HG02642 (cell line): ENCODE measurements around the gene PINLYP.
A peak's percentile ranks its signal among the peaks of the same experiment; 100 is the strongest.
"Not testable (repeated sequence)": the region's sequence is repeated elsewhere in the genome, so short reads cannot be mapped to it uniquely, and the experiment has no call there.

ENCODE experiments used
- ATAC-seq: cut with Tn5 transposase; IDR thresholded peaks from one replicate; pipeline ENCODE4 v1.9.1; 2021; ENCODE audit warnings: mild to moderate bottlenecking; ENCODE audit not compliant: unreplicated experiment, poor library complexity

PINLYP gene

GRCh38 chr19:43547926-43548325, 27.7 kb upstream of the PINLYP start:
- ATAC-seq: not testable (repeated sequence)

- ATAC-seq: no peak
Observed at GRCh38 chr19:43548706-43549105, 26.9 kb upstream of the PINLYP start.

DNA sequence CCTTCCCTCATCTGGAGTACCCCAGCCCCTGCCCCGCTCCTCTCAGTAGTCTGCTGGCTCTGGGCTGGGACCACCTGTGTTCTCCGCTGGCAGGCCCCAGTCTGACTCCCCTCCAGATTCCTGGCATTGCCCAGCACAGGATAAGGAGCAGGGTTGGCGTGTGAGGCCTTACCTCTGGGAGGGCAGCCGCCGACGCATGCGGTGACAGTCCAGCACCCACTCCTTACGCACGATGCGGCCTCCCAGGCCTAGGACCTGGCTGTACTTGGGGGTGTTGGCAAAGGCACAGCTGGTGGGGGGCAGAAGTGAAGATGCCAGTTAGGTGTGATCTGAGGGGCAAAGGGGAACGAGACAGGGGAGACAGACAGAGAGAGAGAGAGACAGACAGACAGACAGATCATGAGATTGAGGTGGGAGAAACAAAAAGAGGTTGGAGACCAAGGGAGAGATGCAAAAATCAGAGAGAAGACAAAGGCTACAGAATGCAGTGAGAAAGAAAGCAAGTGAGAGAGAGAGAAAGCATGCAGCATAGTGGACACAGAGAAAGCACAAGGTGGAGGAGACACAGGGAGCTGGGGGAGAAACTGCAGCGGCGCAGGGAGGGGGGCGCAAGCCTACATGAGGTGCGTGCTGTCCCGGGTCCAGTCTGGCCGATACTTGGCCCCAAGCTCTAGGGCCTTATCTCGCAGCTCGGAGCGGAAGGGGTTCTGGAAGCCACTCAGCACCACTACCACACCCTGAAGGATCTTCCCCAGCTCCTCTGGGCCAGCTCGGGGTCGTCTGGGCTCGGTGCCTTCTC, 24.0 kb upstream of the PINLYP start:
- ATAC-seq: no peak

- ATAC-seq: no peak
Observed at GRCh38 chr19:43552198-43552450, 23.5 kb upstream of the PINLYP start.

DNA sequence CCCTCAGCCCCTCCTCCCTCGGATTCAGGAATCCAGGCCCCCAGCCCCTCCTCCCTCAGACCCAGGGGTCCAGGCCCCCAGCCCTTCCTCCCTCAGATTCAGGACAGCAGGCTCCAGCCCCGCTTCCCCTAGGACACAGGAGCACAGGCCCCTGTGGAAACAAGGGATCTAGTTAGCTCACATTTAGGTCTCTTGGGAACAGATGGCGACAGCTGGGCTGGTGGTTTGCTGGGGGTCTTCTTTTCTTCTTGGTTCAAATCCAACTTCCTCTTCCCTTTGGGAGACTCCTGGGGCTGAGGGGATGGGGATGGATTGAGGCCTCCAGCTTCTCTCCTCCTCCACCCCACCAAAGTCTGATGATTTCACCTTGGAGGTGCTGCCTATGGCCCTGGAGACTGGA, 23.0 kb upstream of the PINLYP start:
- no peak for ATAC-seq

DNA sequence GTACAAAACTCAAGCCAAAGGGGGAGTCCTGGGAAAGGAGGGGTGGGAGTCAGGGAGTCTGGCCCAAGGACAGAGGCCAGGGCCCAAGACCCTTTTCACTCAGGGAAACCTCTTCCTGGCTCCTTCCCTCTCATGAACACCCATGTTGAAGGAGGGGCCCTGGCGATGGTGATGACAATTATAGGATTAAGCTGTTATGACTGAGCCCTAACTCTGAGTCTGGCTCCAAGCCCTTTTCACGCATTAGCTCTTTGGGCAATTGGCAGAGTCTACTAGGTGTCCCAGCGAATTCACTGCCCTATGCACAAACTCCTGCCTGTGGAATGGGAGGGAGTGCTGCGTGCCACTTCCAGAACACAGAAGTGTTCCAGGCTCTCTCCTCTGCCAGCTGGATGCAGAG, 21.9 kb upstream of the PINLYP start:
- no peak for ATAC-seq

DNA sequence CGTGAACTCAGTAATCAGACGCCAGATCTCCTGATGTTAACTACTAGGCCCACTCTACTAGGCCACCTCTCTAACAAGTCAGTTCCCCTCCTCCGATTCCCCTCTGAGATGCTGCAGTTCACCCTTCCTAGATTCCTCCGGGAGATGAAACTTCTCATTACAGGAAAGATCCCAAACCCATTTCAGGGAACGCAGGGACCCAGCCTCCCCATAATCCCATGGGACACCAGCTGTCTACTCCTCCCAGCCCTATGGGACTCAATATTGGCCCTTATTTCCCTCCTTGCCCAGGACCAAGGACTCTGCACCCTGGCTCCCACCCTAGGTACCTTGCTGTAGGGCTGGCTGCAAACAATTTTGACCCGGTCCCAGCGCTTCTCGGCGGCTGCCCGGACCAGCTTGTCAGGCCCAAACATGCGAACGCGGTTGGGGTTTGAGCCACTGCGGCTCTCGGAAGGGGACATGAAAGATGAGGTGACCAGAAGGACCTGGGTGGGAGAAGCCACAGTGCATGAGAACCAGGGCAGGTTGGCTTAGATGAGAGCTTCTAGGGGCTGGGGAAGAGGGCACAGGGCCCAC, 21.2 kb upstream of the PINLYP start:
- ATAC-seq: no peak

DNA sequence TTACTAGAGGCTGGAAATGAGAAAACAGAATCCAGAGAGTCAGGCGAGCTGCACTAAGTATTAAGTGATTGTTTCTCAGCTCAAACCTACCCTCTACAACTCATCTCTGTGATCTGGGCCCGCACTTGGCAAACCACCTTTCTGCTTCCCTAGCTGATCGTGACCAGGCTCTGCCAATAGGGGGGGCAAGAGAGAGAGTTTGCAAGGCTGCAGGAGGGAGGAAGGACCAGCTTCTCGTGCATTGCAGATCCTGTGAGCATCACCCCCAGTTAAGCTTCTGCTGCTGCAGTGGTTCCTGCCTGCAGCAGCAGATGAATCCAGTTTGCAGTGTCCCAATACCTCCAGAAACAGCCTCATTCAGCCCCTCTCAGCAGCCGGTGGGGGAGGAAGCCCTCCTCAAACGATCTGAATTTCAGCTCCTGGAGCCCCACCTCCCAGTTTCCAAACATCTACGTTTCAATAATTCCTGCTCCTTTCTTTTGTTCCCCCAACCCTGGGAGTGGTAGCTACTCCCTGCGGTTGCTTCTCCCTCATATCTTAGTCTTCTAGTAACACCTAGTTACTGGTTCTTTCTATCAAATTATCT, 20.3 kb upstream of the PINLYP start:
- no peak for ATAC-seq

GRCh38 chr19:43560687-43561086, 14.9 kb upstream of the PINLYP start:
- ATAC-seq: no peak

GRCh38 chr19:43561139-43561970, 14.2 kb upstream of the PINLYP start:
- no peak for ATAC-seq

DNA sequence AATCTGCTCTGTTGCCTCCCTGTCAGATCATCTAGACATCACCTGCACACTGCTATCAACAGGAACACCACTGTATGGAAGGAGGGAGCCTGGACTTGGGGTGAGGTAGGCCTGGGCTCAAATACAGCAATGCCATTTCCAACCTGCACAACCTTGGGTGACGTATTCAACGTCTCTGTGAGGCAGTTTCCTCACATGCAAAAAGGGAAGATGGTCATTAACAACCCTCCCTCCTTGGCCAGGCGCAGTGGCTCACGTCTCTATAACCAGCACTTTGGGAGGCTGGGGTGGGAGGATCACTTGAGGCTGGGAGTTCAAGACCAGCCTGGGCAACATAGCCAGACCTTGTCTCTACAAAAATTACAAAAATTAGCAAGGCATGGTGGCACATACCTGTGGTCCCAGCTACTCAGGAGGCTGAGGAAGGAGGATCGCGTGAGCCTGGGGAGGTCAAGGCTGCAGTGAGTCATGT, 13.3 kb upstream of the PINLYP start:
- ATAC-seq: no peak

- ATAC-seq: peak; percentile 76
Observed at GRCh38 chr19:43562698-43563241, 12.8 kb upstream of the PINLYP start.

- no peak for ATAC-seq
Observed at GRCh38 chr19:43563816-43564457, 11.7 kb upstream of the PINLYP start.

GRCh38 chr19:43564800-43565199, 10.8 kb upstream of the PINLYP start:
- ATAC-seq: no peak

DNA sequence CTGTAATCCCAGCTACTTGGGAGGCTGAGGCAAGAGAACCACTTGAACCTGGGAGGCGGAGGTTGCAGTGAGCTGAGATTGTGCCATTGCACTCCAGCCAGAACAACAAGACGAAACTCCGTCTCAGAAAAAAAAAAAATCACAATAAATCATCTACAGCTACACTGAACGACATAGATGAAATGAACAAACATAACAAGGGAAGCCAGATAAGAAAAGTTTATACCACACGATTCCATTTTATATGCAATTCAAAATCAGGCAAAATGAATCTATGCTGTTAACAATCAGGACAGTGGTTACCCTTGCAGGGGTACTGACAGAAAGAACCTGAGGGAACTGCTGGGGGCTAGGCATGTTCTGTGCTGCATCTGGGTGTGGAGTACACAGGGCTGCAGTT, 5.9 kb upstream of the PINLYP start:
- ATAC-seq: no peak

DNA sequence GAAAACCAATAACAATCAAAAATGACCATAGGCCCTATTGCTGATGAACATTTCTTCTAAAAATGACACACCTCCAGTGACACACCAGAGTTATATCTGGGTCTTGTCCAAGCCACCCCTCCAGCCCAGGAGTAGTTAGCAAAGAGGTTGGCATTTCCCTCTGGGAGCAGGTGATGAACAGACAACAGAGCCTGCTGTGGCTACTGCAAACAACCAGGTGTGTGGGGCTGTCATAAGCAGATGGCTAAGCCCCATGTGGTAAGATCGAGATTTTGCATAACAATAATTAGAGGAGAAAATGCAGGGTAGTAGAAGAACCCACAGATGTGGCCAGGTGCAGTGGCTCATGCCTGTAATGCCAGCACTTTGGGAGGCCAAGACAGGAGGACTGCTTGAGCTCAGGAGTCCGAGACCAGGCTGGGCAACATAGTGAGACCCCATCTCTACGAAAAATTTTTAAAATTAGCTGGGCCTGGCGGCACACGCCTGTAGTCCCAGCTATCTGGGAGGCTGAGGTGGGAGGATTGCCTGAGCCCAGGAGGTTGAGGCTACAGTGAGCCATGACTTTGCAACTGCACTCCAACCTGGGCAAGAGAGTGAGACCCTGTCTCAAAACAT, 5.3 kb upstream of the PINLYP start:
- no peak for ATAC-seq

DNA sequence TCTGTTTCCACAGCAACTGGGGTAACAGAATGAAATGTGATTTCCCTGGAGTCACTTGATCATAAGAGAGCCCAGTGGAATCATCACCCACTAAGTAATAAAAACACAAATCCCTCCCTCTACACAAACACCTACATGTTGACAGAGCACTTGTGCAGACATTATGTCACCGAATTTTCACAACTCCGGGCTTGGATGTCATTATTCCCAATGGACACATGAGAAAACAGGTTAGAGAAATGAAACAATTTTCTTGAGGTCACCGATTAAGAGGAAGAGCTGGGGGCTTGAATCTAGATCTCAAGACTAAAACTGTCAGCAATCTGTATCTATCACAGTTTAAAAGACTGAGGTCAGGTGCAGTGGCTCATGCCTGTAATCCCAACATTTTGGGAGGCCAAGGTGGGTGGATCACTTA, 3.4 kb upstream of the PINLYP start:
- no peak for ATAC-seq

DNA sequence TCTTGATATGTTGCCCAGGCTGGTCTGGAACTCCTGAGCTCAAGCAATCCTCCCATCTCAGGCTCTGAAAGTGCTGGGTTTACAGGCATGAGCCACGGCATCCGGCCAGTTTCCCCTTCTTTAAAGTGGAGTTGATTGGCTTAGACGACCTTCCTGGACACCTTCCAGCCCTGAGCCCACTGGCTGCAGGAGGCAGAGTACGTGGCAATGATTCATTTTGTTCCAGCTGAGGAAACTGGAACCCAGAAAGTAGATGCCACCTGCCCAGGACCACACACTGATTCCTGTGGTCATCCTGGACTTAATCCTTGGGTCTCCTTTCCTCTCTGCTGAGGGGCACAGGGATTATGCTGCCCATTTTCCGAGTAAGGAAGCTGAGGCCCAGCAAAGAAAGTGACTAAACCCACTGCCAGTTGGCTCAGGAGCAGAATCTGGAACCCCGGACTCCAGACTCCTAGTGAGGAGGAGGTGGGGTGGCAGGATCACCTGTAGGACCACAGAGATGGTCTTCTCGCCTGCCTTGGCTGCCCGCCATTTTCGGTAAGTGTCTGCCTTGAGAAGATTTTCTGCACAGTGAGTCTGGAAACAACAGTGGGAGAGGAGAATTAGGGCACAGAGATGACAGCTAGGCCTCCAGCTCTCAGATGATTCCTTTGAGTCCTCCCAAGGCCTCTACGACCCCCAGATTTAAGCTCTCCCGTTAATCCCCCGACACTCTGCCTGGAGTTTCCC, 1.0 kb upstream of the PINLYP start:
- no peak for ATAC-seq
